ENCODE measurements around the gene OTUD7B.

The OTUD7B gene

DNA sequence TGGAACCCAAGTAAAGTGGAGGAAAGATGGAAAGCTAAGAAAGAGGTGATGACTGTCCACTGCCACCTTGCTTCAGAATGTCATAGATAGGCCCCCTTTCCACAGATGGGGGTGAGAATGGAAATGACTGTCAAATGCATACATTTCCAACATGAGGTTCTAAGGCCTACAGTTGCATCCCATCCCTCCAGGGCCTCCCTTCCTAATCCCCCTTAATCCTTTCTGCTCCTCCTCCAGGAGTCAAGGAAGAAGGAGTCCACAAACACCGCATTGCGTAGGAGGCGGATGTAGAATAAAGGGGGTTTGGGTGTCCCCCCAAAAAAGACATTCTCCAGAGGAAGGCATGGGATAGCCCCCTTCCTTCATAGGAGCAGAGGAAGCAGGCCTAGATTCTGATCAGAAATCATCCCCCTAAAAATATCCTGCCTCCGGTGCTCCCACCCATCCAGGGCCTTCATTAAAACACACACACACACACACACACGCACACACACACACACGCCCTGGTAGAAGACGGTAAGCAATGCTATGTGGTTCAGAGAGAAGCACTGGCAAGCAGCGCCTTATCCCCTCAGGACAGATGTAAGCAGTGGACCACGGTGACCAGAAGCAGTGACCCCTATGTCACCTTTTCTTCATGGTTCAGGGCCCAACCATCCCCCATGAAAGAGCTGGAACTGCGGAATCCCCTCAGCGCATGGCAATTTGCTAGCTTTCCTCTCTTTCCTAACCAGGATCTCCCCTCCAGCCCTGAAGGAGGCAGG lies 94.9 kb downstream of the OTUD7B start:
- DNase-seq = no peak

DNA sequence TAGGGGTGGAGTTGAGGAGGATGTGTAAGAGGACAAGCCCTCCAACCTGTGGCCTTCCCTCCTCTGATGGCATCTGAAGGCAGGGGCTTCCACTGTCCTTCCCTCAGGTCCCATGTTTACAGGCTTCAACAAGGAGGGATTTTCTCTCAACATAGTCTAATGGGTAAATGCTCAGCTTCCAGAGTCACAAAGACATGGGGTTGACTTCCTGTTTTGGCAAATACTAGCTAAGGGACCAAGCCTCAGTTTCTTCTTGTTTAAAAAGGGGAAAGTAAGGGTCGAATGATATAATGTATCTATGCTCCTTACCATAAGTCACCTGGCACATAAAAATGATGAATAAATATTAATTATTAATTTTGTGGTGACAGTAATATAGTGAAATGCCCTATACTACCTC lies 96.0 kb downstream of the OTUD7B start:
- no peak for DNase-seq

DNA sequence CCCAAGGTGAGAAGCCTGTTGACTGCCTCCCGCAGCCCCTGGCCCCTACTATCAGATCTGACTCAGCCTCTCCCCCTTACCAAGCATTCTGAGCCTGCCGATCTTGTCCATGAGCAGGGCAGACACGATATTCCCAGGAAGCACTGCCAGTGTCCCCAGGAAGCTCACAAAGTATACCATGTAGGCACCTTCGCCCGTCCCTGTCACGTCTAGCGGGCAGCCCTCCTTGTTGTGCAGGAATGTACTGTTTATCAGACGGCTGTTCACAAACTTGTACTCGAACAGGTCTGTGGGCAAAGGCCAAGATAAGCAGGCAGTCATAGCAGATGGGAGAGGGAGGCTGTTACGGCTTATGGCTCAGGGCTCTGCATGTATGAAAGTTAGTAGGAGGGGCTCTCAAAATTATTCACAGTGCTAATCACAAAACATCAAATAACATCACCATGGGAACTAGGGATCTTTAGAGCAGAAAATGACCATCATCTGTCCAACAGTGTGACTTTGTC lies 103.9 kb downstream of the OTUD7B start:
- no peak for DNase-seq

GRCh38 chr1:149903836-149904491 lies 106.6 kb downstream of the OTUD7B start:
- DNase-seq = no peak

DNA sequence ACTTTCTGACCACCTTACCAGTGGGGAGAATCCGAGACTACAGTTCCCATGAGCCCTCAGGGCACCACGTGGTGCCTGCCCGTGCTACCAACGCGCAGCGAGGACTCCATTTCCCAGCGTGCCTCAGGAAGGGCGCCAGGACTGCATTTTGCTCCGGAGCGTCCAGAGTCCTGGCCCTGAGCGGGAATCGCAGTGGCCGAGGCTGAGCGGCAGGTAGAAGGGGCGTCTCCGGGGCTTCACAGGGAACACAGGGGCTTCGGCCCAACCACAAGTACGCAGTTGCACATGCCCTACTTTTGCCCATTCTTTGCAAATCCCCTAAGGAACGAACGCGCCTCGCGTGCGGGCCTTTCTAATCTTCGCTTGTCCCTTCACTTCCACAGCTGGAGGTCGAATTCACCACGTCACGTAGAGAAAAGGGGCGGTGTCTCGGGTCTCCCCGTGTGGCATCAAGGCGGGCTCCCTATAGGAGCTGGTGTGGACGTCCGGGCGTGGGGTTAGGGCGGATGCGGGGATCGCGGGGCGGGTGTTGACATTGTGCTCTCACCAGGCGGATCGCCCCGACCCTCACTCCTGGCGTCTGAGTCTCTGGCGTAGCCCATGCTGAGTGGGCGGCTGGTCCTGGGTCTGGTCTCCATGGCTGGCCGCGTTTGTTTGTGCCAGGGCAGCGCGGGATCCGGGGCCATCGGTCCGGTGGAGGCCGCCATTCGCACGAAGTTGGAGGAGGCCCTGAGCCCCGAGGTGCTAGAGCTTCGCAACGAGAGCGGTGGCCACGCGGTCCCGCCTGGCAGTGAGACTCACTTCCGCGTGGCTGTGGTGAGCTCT lies 110.9 kb downstream of the OTUD7B start, which contains the start of gene BOLA1:
Gene BOLA1, plus strand, starts transcription at position 109 of the 825 bp plus-strand sequence. Its CDS starts 492 bp downstream, at position 601.
- peak; percentile 90 for DNase-seq

DNA sequence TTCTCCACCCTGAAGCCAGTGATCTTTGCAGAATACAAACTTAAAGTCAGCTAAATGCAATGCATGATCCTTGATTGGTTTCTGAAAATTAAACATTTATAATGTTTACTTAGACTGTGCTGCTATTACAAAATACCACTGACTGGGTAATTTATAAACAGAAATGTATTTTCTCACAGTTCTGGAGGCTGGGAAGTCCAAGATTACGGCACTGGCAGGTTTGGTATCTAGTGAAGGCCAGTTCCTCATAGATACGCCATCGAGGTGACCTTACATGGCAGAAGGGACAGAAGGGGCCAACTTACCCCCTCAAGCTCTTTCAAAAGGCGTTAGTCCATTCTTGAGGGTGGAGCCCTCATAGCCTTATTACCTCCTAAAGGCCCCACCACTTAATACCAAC lies 114.0 kb downstream of the OTUD7B start:
- no peak for DNase-seq

DNA sequence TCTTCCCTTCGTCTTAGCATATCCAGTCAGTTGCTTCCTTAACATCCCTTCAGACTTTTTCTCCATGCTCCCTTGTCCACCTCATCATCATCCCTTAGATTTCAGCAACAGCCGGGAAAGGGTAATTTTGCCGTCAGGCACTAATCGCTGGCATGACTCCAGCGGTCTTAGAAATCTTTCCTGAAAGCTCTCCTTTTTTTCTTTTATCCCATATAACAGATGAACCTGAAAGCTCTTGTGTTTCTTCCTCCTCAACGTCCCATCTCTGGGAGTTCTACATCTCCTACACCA lies 121.6 kb downstream of the OTUD7B start:
- no peak for DNase-seq

DNA sequence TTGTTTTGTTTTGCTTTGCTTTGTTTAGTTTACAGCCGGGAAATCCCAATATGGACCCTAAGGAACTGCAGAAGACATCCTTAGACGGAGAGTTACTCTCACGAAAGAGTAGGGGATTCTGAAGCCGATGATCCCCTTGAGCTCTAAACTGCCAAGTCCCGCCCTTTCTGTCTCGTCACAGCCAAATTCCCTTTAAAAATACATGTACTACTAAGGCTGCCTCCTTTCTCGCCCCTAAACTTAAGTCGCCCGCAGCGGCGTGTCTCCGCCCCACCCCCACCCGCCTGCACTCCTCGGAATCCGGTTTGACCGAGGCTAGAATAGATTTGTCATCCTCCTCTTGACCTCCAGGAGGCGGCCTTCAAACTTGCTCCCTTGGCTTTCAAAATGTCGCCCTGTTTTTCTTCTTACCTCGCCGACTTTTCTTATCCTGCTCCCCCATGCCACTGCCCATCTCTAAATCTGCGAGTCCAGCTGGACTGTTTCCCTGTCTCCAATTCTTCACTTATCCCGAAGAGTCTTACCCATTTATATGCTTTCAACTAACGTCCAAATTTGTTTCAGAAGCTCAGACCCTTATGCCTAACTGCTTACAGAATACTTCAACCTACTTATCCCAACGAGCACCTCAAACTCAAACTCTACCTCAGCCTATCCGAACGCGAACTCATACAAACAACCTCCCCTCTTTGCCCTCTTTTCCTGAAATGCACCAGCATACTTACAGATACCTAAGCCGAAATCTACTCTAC lies 122.1 kb downstream of the OTUD7B start:
- peak; percentile 73 to 88 for DNase-seq
